GM12873 (cell line): ENCODE results near the gene SAAL1.

Experiments used
- CTCF ChIP-seq: IDR thresholded peaks from 2 replicates; pipeline ENCODE4 v1.5.1; 2012; ENCODE audit warnings: low read depth, mild to moderate bottlenecking, moderate library complexity, low read length, control low read depth; ENCODE audit not compliant: insufficient read depth; ENCODE audit errors: missing control alignments

Gene SAAL1

GRCh38 chr11:18135308-18135707, 29.4 kb upstream of the SAAL1 start:
- no peak for TF ChIP-seq CTCF

GRCh38 chr11:18132341-18132740, 26.5 kb upstream of the SAAL1 start, which contains the start of gene MRGPRX3:
TSS of gene MRGPRX3 (plus strand) at chr11:18132571. CDS start at chr11:18137203, 4,632 bp downstream.
- no peak for TF ChIP-seq CTCF

GRCh38 chr11:18115360-18116127, 9.7 kb upstream of the SAAL1 start:
- TF ChIP-seq CTCF, result peak; percentile 94

- no peak for TF ChIP-seq CTCF
Observed at GRCh38 chr11:18111005-18111404, 5.1 kb upstream of the SAAL1 start.

GRCh38 chr11:18108254-18108653, 2.4 kb upstream of the SAAL1 start:
- TF ChIP-seq CTCF, result no peak

- TF ChIP-seq CTCF, result no peak
Observed at GRCh38 chr11:18106688-18107087, 806 bp upstream of the SAAL1 start.

GRCh38 chr11:18105086-18105801, 638 bp downstream of the SAAL1 start:
- TF ChIP-seq CTCF, result no peak
